KMS-11 (cell line): Measurements from ENCODE around the gene RAB3A.

Experiments used
- H2AFZ ChIP-seq: fragments of 200-600 bp; sonication (generic); 2 replicates; pipeline ENCODE4 v1.6.1; 2016; ENCODE audit warnings: antibody characterized with exemption, mixed run types, low read depth
- H3K27ac ChIP-seq: fragments of 200-600 bp; sonication (generic); 2 replicates; pipeline ENCODE4 v1.6.1; 2016; ENCODE audit warnings: mild to moderate bottlenecking, mixed run types
- H3K27me3 ChIP-seq: fragments of 200-600 bp; sonication (generic); 2 replicates; pipeline ENCODE4 v1.6.1; 2017; ENCODE audit warnings: mild to moderate bottlenecking, low read depth, mixed run types, moderate library complexity; ENCODE audit not compliant: insufficient read depth
- H3K36me3 ChIP-seq: fragments of 200-600 bp; sonication (generic); 2 replicates; pipeline ENCODE4 v1.6.1; 2017; ENCODE audit warnings: mild to moderate bottlenecking, mixed run types; ENCODE audit not compliant: insufficient read depth
- H3K4me1 ChIP-seq: fragments of 200-600 bp; sonication (generic); 2 replicates; pipeline ENCODE4 v1.6.1; 2016; ENCODE audit warnings: mild to moderate bottlenecking, low read depth, mixed run types; ENCODE audit not compliant: poor library complexity, severe bottlenecking
- H3K4me2 ChIP-seq: fragments of 200-600 bp; sonication (generic); 2 replicates; pipeline ENCODE4 v1.7.0; 2016; ENCODE audit warnings: mild to moderate bottlenecking, mixed run types
- H3K4me3 ChIP-seq: fragments of 200-600 bp; sonication (generic); IDR thresholded peaks from 2 replicates; pipeline ENCODE4 v1.6.1; 2017; ENCODE audit warnings: low read depth, low read length, mixed read lengths; ENCODE audit not compliant: insufficient read depth
- H3K79me2 ChIP-seq: fragments of 200-600 bp; sonication (generic); 2 replicates; pipeline ENCODE4 v1.6.1; 2016; ENCODE audit warnings: low read depth, mixed run types; ENCODE audit not compliant: insufficient read depth
- H3K9ac ChIP-seq: fragments of 200-600 bp; sonication (generic); 2 replicates; pipeline ENCODE4 v1.6.1; 2016; ENCODE audit warnings: mild to moderate bottlenecking, mixed run types
- H4K20me1 ChIP-seq: fragments of 200-600 bp; sonication (generic); 2 replicates; pipeline ENCODE4 v1.6.1; 2016; ENCODE audit warnings: mild to moderate bottlenecking, mixed run types; ENCODE audit not compliant: insufficient read depth
- TF ChIP-seq, protein P1 (sequence below): fragments of 200-600 bp; sonication (generic); conservative IDR thresholded peaks from 2 replicates; pipeline ENCODE4 v1.6.1; 2017; ENCODE audit warnings: low read depth, mild to moderate bottlenecking, antibody characterized with exemption, low read length, moderate library complexity, mixed read lengths

The RAB3A gene

DNA sequence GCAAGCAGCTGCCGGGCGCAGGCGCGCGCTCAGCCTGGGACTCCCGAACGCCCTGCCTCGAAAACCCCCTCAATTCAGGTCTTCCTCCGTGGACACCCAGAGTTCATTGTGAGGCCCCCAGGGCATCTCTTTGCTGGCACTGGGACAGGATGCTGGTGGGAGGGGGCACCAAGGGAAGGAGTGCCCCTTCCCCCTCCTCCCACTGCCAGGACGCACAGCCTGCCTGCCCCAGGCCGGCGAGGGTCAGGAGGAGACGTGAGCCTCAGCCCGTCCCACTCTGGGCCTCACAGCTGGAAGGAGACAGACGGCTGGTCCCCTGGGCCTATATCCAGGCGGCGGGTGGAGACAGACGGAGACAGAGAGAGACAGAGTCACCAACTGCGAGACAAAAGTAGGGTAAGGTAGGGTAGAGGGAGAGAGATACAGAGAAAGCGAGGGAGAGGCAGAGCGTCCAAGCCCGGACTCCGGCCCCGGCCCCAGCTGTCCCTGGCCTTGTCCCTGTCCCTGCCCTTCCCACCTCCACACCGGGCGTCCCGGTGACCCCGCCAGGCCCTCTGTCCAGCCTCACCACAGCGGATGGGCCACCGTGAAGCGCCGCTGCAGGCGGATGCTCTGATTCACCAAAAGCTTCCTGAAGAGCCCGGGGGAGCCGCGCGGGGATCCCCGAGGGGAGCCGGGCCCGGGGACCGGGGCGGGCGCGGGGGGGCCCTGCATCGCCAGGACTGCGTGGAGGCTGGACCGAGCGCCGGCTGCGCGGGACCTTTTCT lies 22.0 kb upstream of the RAB3A start, which contains the start of gene PDE4C:
PDE4C (minus strand) TSS at position 737 of the 767 bp plus-strand sequence; CDS start at position 714, 23 bp downstream.
- peaks cover 7% of the 10 kb centered on the region for H3K4me1 ChIP-seq

DNA sequence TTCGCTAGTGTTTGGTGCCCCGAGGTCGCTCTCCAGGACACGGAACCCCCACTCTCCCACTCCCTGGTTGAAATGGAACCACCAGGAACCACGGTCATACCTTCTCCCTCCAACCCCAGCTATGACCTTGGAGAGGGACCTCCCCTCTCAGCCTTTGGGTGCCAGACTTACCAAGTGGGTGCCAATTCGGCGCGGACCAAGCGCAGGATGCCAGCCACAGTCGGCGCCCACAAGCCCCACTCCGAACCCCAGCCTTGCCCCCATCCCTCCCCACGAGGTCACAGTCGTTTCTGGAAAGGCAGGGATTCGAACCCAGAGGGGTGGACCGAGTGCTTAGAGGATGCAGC lies 21.5 kb upstream of the RAB3A start:
- Histone ChIP-seq H3K4me3 (no peak overlapping the region), H2AFZ (no peak overlapping the region)

More for the DNA sequence above, 22.0 kb upstream of the RAB3A start, which contains the start of gene PDE4C:
- Histone ChIP-seq H3K4me2 (peak within 1 kb of the TSS; percentile 98; the same call in 1 of the 2 replicates), H3K27me3 (peaks cover 66% of the 10 kb centered on the region), H3K9ac (no peak within 1 kb of the TSS), H3K4me3 (no peak within 1 kb of the TSS), H4K20me1 (no peaks in the 10 kb centered on the region), H3K36me3 (no peaks in the 10 kb centered on the region), H3K27ac (no peak within 1 kb of the TSS), H3K79me2 (no peaks in the 10 kb centered on the region), H2AFZ (no peak within 1 kb of the TSS)
- TF ChIP-seq, protein P1, sequence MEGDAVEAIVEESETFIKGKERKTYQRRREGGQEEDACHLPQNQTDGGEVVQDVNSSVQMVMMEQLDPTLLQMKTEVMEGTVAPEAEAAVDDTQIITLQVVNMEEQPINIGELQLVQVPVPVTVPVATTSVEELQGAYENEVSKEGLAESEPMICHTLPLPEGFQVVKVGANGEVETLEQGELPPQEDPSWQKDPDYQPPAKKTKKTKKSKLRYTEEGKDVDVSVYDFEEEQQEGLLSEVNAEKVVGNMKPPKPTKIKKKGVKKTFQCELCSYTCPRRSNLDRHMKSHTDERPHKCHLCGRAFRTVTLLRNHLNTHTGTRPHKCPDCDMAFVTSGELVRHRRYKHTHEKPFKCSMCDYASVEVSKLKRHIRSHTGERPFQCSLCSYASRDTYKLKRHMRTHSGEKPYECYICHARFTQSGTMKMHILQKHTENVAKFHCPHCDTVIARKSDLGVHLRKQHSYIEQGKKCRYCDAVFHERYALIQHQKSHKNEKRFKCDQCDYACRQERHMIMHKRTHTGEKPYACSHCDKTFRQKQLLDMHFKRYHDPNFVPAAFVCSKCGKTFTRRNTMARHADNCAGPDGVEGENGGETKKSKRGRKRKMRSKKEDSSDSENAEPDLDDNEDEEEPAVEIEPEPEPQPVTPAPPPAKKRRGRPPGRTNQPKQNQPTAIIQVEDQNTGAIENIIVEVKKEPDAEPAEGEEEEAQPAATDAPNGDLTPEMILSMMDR, result no peak

DNA sequence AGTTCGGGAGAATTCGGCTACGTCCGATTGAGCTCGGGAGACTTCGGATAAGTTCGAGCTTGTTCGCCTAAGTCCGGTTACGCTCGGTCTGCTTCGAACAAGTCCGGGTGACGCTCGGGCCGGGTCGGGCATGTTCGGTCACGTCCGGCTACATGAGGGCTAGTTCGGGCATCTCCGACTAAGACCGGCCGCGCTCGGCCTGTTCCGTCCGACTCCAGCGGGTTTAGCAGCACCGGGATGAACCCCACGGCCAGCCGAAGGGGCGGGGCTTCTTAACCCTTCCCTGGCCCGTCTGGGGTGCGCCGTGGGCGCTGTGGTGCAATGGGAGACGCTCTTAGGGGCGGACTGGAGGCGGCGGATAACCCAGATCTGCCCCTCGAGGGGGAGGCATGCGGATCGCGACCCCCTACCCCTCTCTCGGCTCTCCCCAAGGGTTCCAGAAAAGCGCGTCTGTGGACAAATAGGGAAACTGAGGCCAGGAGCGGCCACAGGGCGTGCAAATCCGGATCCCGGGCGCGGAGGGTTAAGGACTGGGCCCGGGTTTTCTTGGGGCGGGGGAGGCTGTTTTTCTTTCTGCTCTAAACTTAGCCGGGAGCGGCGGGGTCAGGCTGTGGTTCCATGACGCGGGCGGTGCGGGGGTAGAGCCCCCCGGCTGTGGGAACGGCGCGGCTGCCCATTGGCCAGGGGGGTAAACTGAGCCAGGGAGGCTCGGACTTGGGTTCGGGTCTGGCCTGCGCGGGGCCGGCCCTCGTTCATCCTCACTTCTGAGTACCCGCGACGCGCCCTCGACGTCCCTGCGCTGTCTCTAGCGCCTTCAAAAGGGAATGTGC lies 20.9 kb upstream of the RAB3A start:
- no peaks in the 10 kb centered on the region for H3K36me3 ChIP-seq
- H3K4me3 ChIP-seq, result no peak overlapping the region
- no peaks in the 10 kb centered on the region for H3K79me2 ChIP-seq
- H3K27me3 ChIP-seq, result peaks cover 67% of the 10 kb centered on the region
- H3K27ac ChIP-seq, result no peak overlapping the region; the same call in 1 of the 2 replicates
- peak overlapping the region; percentile 97 for H2AFZ ChIP-seq
- peak overlapping the region; percentile 98 for H3K4me2 ChIP-seq
- no peaks in the 10 kb centered on the region for H4K20me1 ChIP-seq
- H3K9ac ChIP-seq, result peak overlapping the region; percentile 46; the same call in 1 of the 2 replicates
- H3K4me1 ChIP-seq, result peaks cover 7% of the 10 kb centered on the region
- TF ChIP-seq, protein P1, result no peak

More for the DNA sequence above, 21.5 kb upstream of the RAB3A start:
- no peaks in the 10 kb centered on the region for H3K36me3 ChIP-seq
- H3K9ac ChIP-seq, result no peak overlapping the region
- H3K27ac ChIP-seq, result no peak overlapping the region
- peaks cover 7% of the 10 kb centered on the region for H3K4me1 ChIP-seq
- peak overlapping the region; percentile 98; the same call in 1 of the 2 replicates for H3K4me2 ChIP-seq
- peaks cover 67% of the 10 kb centered on the region for H3K27me3 ChIP-seq
- no peaks in the 10 kb centered on the region for H4K20me1 ChIP-seq
- H3K79me2 ChIP-seq, result no peaks in the 10 kb centered on the region
- TF ChIP-seq, protein P1, result no peak

DNA sequence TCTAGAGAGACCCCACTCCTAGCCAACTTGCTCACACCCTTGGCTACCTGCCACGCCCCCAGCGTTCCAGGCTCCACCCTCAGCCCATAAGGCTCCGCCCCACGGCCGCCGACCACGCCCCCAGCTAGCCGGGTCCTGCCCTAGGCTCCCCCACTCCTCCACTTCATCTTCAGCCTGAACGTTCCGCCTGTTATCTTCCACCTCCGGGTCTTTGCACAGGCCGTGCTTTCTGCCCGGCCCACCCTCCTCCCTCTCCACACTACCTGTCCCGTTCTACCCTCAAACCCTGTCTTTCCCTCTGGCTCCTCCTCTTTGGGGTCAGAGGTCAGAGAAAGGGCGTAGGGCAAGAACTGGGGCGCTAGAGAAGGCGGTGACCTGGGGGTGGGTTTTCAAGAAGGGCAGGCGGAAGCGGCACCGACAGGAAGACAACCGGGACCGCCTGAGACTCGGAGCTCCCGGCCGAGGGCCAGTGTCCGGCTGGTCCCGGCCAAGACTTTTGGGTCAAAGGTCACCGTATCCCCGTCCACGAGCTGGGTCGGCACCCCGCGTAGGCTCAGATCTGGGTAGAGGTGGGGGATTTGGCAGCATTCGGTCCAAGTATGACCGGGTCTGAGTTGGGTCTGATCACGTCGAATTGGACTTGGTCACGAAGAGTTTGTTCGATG lies 20.1 kb upstream of the RAB3A start:
- Histone ChIP-seq H3K27ac (peak overlapping the region; percentile 38; the same call in 1 of the 2 replicates), H3K4me1 (peaks cover 7% of the 10 kb centered on the region), H3K36me3 (no peaks in the 10 kb centered on the region), H3K79me2 (no peaks in the 10 kb centered on the region), H3K27me3 (peaks cover 67% of the 10 kb centered on the region), H3K4me3 (no peak overlapping the region), H3K9ac (peak overlapping the region; percentile 46; the same call in 1 of the 2 replicates), H2AFZ (peak overlapping the region; percentile 97), H4K20me1 (no peaks in the 10 kb centered on the region), H3K4me2 (peak overlapping the region; percentile 98)
- TF ChIP-seq, protein P1, result no peak
